Aorta (tissue), 5 donors: ENCODE measurements around the gene AMY1C. TPM values are rescaled to one million over a fixed set of nuclear protein-coding genes. Genes with fewer than 3 reads are reported as not detected.
"Not testable (repeated sequence)": the region's sequence is repeated elsewhere in the genome, so short reads cannot be mapped to it uniquely, and the experiment has no call there.

Source experiments
- ATAC-seq: fragments of 200-7000 bp; cut with Tn5 transposase; one replicate; pipeline ENCODE4 v1.9.1; 2022; ENCODE audit warnings: moderate library complexity; ENCODE audit not compliant: low FRiP score
- DNase-seq, 2 donors: peaks; one replicate each; pipeline ENCODE4 v3.0.0-alpha.2; 2020
- H3K27ac ChIP-seq, 2 donors: one replicate each; pipeline ENCODE4 v1.5.1; 2013; ENCODE audit warnings: low read length in 2 of 2, mild to moderate bottlenecking in 2 of 2, moderate library complexity in 2 of 2, control low read depth in 1 of 2, inconsistent platforms in 1 of 2, low read depth in 1 of 2
- H3K27me3 ChIP-seq, 2 donors: one replicate each; pipeline ENCODE4 v1.6.1; 2013; ENCODE audit warnings: control low read depth in 1 of 2, low read length in 1 of 2, mild to moderate bottlenecking in 1 of 2, moderate library complexity in 1 of 2; ENCODE audit not compliant: insufficient read depth in 2 of 2, control insufficient read depth in 1 of 2
- H3K36me3 ChIP-seq, 2 donors: one replicate each; pipeline ENCODE4 v1.6.1; 2013; ENCODE audit warnings: control low read depth in 1 of 2, low read length in 1 of 2, mild to moderate bottlenecking in 1 of 2; ENCODE audit not compliant: insufficient read depth in 2 of 2, control insufficient read depth in 1 of 2
- H3K4me1 ChIP-seq, 2 donors: one replicate each; pipeline ENCODE4 v1.6.1; 2013; ENCODE audit warnings: low read length in 2 of 2, control low read depth in 1 of 2, mild to moderate bottlenecking in 1 of 2, moderate library complexity in 1 of 2; ENCODE audit not compliant: insufficient read depth in 2 of 2, control insufficient read depth in 1 of 2
- H3K4me3 ChIP-seq, 2 donors: one replicate each; pipeline ENCODE4 v1.5.1; 2013; ENCODE audit warnings: low read length in 2 of 2, control low read depth in 1 of 2, mild to moderate bottlenecking in 1 of 2
- H3K9me3 ChIP-seq: one replicate; pipeline ENCODE4 v1.6.1; 2013; ENCODE audit warnings: mild to moderate bottlenecking, low read length; ENCODE audit not compliant: control insufficient read depth
- WGBS, 2 donors: extraction: QIAGEN DNeasy Blood & Tissue Kit; methylation state at CpG; one replicate each; pipeline ENCODE4 v1.1.7; 2013; 5-methylcytosine and 5-hydroxymethylcytosine counted together
- intact Hi-C, 2 donors: fragments of 100-400 bp; cut with DNase I; formaldehyde crosslinking; loops; one replicate each; pipeline versions ENCODE4 v1.14.2 to v1.15.0; 2022
- long read RNA-seq, 2 donors: library from polyadenylated mRNA; unstranded; transcript quantifications; one replicate each; pipeline ENCODE4 v2.0.0, GENCODE V29; 2020 to 2021
- polyA plus RNA-seq, 2 donors: library from polyadenylated mRNA; stranded (reverse); fragments of 200-250 nt; gene quantifications; one replicate each; pipeline ENCODE4 v1.2.3, GENCODE V29; 2013
- total RNA-seq, 2 donors: library from RNA; stranded (reverse); fragmentation: NEBNext Ultra II Directional; extraction: Animal tissue kit (Norgen Biotek cat#: 25700); gene quantifications; one replicate each; pipeline ENCODE4 v1.2.1, GENCODE V29; 2021
- donor health status: healthy with polysubstance abuse.
- donor health status: Bipolar disorder and iron deficiency.
- donor health status: DM: no; HTN: no; CAD: no.
- donor health status: DM: no; HTN: no; CAD: no.
- donor health status: DM: yes; HTN: yes; CAD: no.

The AMY1C gene
- total RNA-seq: not detected
- polyA plus RNA-seq: not detected
- long read RNA-seq, donor 1: 0 reads
- long read RNA-seq, donor 2: 0 reads

- H3K27me3 ChIP-seq, H3K9me3 ChIP-seq, intact Hi-C loops, ATAC-seq, H3K27ac ChIP-seq, H3K36me3 ChIP-seq, H3K4me3 ChIP-seq, DNase-seq, H3K4me1 ChIP-seq: not testable (repeated sequence)
- WGBS, 2 donors: no CpG with 5 or more reads among the region's 5 CpGs
These were observed at the start of gene AMY1C for GRCh38 chr1:103749598-103749997. TSS of gene AMY1C (plus strand) at chr1:103749898. CDS start at chr1:103750470, 572 bp downstream.

DNA sequence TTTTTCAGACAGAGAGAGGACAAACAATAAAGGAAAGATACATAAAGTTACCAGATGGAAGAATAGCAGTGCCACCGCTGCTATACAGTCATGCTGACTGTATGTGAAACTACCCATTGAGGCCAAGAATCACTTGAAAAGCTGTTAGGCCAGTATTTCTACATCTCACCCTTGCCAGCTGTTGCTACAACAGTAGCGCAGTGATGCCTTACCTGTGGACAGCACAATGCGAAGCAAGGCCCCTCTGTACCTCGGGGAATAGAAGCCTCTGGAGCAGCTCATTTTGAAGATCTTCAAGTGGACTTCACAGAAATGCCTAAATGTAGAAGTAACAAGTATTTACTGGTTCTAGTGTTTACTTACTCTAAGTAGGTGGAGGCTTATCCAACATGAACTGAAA is 49.0 kb upstream of the AMY1C start:
- DNase-seq, H3K4me3 ChIP-seq, H3K27ac ChIP-seq, H3K27me3 ChIP-seq, H3K4me1 ChIP-seq, H3K36me3 ChIP-seq, ATAC-seq, H3K9me3 ChIP-seq, intact Hi-C loops: not testable (repeated sequence)
- WGBS, 2 donors: no CpG with 5 or more reads among the region's 4 CpGs

- H3K4me3 ChIP-seq, H3K27ac ChIP-seq, intact Hi-C loops, ATAC-seq, H3K36me3 ChIP-seq, DNase-seq, H3K4me1 ChIP-seq, H3K27me3 ChIP-seq, H3K9me3 ChIP-seq: not testable (repeated sequence)
- WGBS, 2 donors: no CpG with 5 or more reads among the region's 4 CpGs
These were observed 48.4 kb upstream of the AMY1C start for GRCh38 chr1:103701256-103701655.

GRCh38 chr1:103707670-103708069 is 42.0 kb upstream of the AMY1C start:
- H3K36me3 ChIP-seq, ATAC-seq, H3K4me3 ChIP-seq, intact Hi-C loops, H3K27ac ChIP-seq, DNase-seq, H3K4me1 ChIP-seq, H3K9me3 ChIP-seq, H3K27me3 ChIP-seq: not testable (repeated sequence)
- WGBS, 2 donors: no CpG with 5 or more reads among the region's 3 CpGs

GRCh38 chr1:103710381-103710780 is 39.3 kb upstream of the AMY1C start:
- DNase-seq, H3K36me3 ChIP-seq, ATAC-seq, H3K27me3 ChIP-seq, H3K4me1 ChIP-seq, H3K27ac ChIP-seq, H3K4me3 ChIP-seq, H3K9me3 ChIP-seq, intact Hi-C loops: not testable (repeated sequence)
- no CpG with 5 or more reads among the region's 3 CpGs for WGBS, 2 donors

DNA sequence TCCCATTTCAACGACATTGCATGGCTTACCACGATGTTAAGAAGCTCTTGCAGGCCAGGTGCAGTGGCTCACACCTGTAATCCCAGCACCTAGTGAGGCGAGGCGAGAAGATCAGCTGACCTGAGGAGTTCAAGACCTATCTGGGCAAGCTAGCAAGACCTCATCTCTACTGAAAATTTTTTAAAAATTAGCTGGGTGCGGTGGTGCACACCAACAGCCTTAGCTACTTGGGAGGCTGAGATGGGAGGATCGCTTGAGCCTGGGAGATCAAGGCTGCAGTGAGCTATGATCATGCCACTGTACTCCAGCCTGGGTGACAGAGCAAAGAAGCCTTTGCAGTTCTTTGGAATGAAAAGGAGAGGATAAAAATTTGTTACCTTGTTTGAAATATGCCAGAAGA is 32.3 kb upstream of the AMY1C start:
- intact Hi-C loops, H3K27me3 ChIP-seq, H3K9me3 ChIP-seq, H3K4me1 ChIP-seq, H3K27ac ChIP-seq, H3K36me3 ChIP-seq, H3K4me3 ChIP-seq: not testable (repeated sequence)
- peak; percentile 3 to 53 for DNase-seq
- ATAC-seq: peak; percentile 68
- 68 to 74% methylated on average over 6 of the region's 6 CpGs for WGBS, 2 donors

- H3K9me3 ChIP-seq, ATAC-seq, intact Hi-C loops, H3K4me1 ChIP-seq, H3K4me3 ChIP-seq, H3K36me3 ChIP-seq, H3K27me3 ChIP-seq, DNase-seq, H3K27ac ChIP-seq: not testable (repeated sequence)
- no CpG with 5 or more reads among the region's 2 CpGs for WGBS, 2 donors
These were observed 28.2 kb upstream of the AMY1C start for GRCh38 chr1:103721473-103721872.

GRCh38 chr1:103735334-103735733 is 14.4 kb upstream of the AMY1C start:
- not testable (repeated sequence) for H3K36me3 ChIP-seq, ATAC-seq

DNA sequence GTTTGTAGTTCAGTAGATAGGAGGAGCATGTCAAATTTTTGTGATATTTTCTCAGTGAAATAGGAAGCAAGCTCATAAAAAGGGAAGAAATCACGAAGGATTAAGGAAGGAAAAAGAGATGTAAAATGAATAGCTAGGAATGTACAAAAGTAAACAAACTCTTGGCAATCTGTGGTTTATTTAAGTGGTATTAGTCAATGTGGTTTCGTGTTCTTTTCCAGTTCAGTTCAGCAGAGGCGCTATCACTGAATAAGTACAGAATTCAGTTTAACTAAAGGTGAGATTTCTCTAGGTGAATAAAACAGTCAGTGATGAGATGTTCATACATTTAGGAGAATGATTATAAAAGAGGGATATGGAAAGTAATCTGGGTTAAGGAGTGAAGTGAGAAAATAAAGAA is 11.7 kb upstream of the AMY1C start:
- H3K9me3 ChIP-seq, intact Hi-C loops, H3K27ac ChIP-seq, H3K27me3 ChIP-seq, ATAC-seq, H3K36me3 ChIP-seq, DNase-seq, H3K4me1 ChIP-seq, H3K4me3 ChIP-seq: not testable (repeated sequence)
- no CpG with 5 or more reads among the region's 3 CpGs for WGBS, 2 donors

More at GRCh38 chr1:103735334-103735733, 14.4 kb upstream of the AMY1C start:
- H3K9me3 ChIP-seq, H3K27me3 ChIP-seq, H3K27ac ChIP-seq, H3K4me1 ChIP-seq, H3K4me3 ChIP-seq, intact Hi-C loops, DNase-seq: not testable (repeated sequence)
- no CpG with 5 or more reads among the region's 3 CpGs for WGBS, 2 donors
